Ectodermal cell (in vitro differentiated cells): ENCODE results near the gene HOXD9.

Experiments used
- H3K27ac ChIP-seq: 2 replicates; pipeline ENCODE4 v1.7.0; 2013; ENCODE audit warnings: mild to moderate bottlenecking, low read depth, low read length; ENCODE audit not compliant: insufficient read depth, poor library complexity, severe bottlenecking
- H3K27me3 ChIP-seq: 2 replicates; pipeline ENCODE4 v1.7.0; 2013; ENCODE audit warnings: mild to moderate bottlenecking, low read length; ENCODE audit not compliant: insufficient read depth, control insufficient read depth, poor library complexity, severe bottlenecking
- H3K36me3 ChIP-seq: one replicate; pipeline ENCODE4 v1.7.0; 2013; ENCODE audit warnings: low read length; ENCODE audit not compliant: control insufficient read depth, insufficient read depth
- H3K4me1 ChIP-seq: one replicate; pipeline ENCODE4 v1.7.0; 2013; ENCODE audit warnings: low read length; ENCODE audit not compliant: control insufficient read depth, insufficient read depth
- H3K4me3 ChIP-seq: 2 replicates; pipeline ENCODE4 v1.7.0; 2013; ENCODE audit warnings: low read depth, low read length, control low read depth; ENCODE audit not compliant: insufficient read depth
- H3K9me3 ChIP-seq: 2 replicates; pipeline ENCODE4 v1.7.0; 2013; ENCODE audit warnings: mild to moderate bottlenecking, low read length, moderate library complexity; ENCODE audit not compliant: control insufficient read depth
- WGBS, 2 experiments: methylation state at CpG; one replicate each; pipeline ENCODE4 v1.1.7; 2013; ENCODE audit warnings: missing lambda C conversion rate in 2 of 2; 5-methylcytosine and 5-hydroxymethylcytosine counted together

HOXD9 gene

DNA sequence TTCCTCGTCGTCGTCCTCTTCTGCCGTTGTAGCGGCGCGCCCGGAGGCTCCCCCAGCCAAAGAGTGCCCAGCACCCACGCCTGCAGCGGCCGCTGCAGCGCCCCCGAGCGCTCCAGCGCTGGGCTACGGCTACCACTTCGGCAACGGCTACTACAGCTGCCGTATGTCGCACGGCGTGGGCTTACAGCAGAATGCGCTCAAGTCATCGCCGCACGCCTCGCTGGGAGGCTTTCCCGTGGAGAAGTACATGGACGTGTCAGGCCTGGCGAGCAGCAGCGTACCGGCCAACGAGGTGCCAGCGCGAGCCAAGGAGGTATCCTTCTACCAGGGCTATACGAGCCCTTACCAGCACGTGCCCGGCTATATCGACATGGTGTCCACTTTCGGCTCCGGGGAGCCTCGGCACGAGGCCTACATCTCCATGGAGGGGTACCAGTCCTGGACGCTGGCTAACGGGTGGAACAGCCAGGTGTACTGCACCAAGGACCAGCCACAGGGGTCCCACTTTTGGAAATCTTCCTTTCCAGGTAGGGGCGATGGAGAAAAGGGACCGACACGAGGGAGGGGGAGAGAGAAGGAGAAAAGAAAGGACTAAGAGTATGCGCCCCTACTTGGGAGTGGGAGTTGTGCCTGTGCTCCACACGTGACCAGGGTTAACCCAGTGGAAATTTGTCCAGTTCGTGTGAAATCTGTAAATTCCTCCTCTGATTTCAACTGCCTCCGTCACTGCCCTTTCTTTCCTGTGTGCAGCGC lies 29.2 kb upstream of the HOXD9 start:
- no peaks in the 10 kb centered on the region for H3K36me3 ChIP-seq
- H3K27me3 ChIP-seq = peaks cover 100% of the 10 kb centered on the region
- peaks cover 1% of the 10 kb centered on the region for H3K4me1 ChIP-seq
- peak overlapping the region; percentile 22 for H3K4me3 ChIP-seq
- H3K9me3 ChIP-seq = no peaks in the 10 kb centered on the region
- H3K27ac ChIP-seq = no peak overlapping the region
- 1 to 2% methylated on average over 53 of the region's 53 CpGs for WGBS, 2 experiments

- H3K9me3 ChIP-seq = no peaks in the 10 kb centered on the region
- no peak overlapping the region for H3K27ac ChIP-seq
- no peak overlapping the region for H3K4me3 ChIP-seq
- no peaks in the 10 kb centered on the region for H3K36me3 ChIP-seq
- peaks cover 100% of the 10 kb centered on the region for H3K27me3 ChIP-seq
- 3 to 8% methylated on average over 2 to 8 of the region's 8 CpGs for WGBS, 2 experiments
- H3K4me1 ChIP-seq = no peaks in the 10 kb centered on the region
These were observed 28.6 kb upstream of the HOXD9 start for GRCh38 chr2:176093898-176094249.

GRCh38 chr2:176094349-176094748 lies 28.2 kb upstream of the HOXD9 start:
- no peak overlapping the region for H3K4me3 ChIP-seq
- no peak overlapping the region for H3K27ac ChIP-seq
- no peaks in the 10 kb centered on the region for H3K36me3 ChIP-seq
- H3K4me1 ChIP-seq = no peaks in the 10 kb centered on the region
- H3K27me3 ChIP-seq = peaks cover 100% of the 10 kb centered on the region
- WGBS, 2 experiments = 7 to 14% methylated on average over 10 to 11 of the region's 12 CpGs
- no peaks in the 10 kb centered on the region for H3K9me3 ChIP-seq

GRCh38 chr2:176095421-176095820 lies 27.1 kb upstream of the HOXD9 start:
- Histone ChIP-seq H3K27ac (no peak overlapping the region), H3K27me3 (peaks cover 100% of the 10 kb centered on the region)

DNA sequence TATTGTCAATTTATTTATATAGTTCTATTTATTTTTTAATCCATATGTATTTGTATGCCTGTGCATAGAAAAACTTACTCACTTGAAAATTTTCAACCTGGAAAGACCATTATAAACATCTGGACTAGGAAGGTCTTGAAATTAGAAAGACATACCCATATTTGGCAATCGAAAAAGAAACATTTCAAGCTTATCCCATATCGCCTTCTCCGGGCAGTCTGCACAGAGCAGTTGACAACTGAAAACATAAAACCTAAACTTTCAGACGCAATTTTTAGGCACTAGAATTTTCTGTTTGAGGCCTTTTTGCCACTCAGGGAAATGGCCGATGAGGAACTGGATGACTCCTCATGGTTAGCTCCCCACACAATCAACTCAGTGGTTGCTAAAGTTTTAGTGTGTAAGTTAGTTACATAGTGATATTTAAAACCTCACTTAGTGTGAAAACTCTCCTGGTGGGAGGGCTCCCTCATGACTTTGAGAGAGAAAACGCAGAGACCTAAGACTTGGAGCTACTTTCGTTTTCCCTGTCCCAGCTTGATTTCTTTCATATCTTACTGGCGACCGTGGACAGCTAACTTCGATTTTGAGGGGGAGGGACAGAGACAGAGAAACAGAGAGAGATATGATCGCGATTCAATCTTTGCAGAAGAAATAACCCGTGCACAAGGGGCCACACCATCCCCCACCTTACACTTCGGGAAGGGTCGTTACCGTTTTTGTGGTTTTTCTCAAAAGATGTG lies 26.1 kb upstream of the HOXD9 start:
- Histone ChIP-seq H3K4me3 (no peak overlapping the region), H3K27me3 (peaks cover 100% of the 10 kb centered on the region), H3K9me3 (no peaks in the 10 kb centered on the region), H3K36me3 (no peaks in the 10 kb centered on the region), H3K27ac (no peak overlapping the region), H3K4me1 (no peaks in the 10 kb centered on the region)
- 4% methylated on average over 15 to 16 of the region's 16 CpGs for WGBS, 2 experiments

More at GRCh38 chr2:176095421-176095820, 27.1 kb upstream of the HOXD9 start:
- H3K4me3 ChIP-seq = no peak overlapping the region
- H3K4me1 ChIP-seq = no peaks in the 10 kb centered on the region
- 14 to 19% methylated on average over 5 of the region's 5 CpGs for WGBS, 2 experiments
- no peaks in the 10 kb centered on the region for H3K9me3 ChIP-seq
- H3K36me3 ChIP-seq = no peaks in the 10 kb centered on the region

DNA sequence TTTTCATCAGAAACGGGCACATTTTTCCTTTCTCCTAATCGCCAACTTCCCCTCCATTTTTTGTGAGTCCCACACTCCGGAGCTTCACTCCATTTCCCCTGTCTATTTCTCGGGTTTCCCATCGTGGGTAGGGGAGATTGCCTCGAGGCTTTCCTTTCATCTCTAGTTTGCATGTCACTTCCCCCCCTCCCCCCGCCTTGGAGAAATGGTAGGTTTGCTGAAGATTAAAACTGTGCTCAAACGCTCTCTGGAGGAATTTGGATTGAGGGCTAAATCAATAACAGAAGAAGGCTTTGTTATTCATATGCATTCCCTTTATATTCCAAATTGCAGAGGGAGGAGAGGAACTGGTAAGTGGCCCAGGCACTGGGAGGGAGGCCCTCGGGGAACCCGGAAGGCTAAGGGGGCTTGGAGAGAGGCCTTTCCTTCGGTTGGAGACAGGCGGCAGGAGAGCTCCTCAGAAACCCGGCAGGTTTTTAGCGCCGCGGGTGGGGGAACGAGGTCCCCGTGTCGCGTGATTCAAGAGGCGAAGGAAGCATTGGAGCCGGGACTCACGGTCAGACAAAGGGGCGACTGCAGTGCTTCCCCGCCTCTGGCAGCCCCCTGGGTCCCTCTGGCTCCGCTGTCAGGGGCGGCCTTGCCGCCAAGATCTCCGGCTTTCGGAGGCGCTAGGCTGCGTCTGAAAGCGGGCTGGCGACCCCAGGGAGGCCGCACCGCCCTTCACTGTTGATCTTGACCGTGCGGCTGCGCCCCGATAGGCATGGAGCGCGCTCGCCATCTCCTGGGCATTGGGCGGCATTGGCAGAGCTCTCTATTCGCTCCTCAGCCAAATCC lies 25.3 kb upstream of the HOXD9 start:
- 0 to 1% methylated on average over 42 to 45 of the region's 45 CpGs for WGBS, 2 experiments
- H3K27ac ChIP-seq = no peak overlapping the region
- H3K36me3 ChIP-seq = no peaks in the 10 kb centered on the region
- no peak overlapping the region for H3K4me3 ChIP-seq
- peaks cover 100% of the 10 kb centered on the region for H3K27me3 ChIP-seq
- H3K9me3 ChIP-seq = no peaks in the 10 kb centered on the region
- no peaks in the 10 kb centered on the region for H3K4me1 ChIP-seq

DNA sequence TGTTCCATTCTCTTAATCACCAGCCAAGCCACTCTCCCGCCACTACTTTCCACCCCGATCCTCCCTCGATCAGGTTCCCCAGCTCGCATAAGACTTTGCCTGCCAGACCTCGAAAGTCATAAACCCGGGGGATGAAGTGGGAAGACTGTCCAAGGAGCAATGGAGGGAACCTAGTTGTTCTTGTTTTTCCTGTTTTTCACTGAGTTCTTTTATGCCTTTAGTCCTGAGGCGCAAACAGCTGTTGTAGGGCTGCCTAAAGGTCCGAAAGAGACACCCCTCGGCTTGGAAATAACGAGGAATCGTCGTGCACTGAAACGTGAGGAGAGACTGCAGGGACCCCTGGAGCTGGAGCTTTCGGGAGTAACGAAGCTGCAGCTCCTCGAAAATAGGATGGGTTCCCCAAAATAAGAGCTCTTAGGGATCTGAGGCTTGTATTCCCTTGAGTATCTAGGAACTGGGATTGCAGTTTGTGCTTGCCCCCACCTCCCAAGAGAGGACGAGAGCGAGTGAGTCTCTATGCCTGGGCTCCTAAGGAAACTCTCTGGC lies 24.6 kb upstream of the HOXD9 start:
- Histone ChIP-seq H3K36me3 (no peaks in the 10 kb centered on the region), H3K4me3 (no peak overlapping the region), H3K4me1 (no peaks in the 10 kb centered on the region), H3K9me3 (no peaks in the 10 kb centered on the region), H3K27ac (no peak overlapping the region), H3K27me3 (peaks cover 100% of the 10 kb centered on the region)
- WGBS, 2 experiments = 1 to 2% methylated on average over 18 of the region's 18 CpGs

DNA sequence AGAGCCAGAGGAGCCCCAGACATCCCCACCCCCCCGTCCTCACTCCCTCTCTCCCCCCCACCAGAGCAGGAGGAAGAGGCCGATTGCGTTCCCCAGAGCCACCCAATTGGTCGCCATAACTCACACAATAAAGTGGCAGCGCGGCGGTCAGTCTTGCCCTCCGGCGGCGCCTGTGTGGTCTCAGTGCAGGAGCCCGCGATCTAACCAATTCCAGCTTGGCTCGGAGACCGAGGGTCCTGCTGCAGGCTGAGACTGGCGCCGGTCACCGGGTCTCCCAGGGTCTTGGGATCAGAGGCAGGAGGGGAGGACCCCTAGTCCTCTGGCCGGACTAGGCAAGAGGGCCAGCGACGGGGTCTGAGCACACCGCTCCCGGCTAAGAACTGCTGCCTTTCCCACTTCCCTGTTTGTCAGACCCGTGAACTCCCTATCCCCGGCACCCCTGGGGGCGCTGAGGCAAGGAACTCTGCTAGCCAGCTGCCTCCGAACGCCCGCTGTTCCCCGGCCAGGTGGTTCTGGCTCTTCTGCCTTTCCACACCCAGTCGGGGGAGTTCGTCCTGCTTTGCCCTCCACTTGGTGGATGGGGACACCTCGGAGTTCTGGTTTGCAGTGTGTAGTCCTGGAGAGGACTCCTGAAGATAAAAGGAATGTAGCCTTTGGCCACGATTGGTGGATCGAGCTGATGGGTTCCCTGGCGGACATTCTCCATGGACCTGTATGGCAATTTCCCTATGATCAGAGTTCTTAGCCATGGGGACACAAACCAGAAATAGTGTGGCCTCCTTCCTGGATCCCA lies 24.0 kb upstream of the HOXD9 start:
- Histone ChIP-seq H3K27ac (no peak overlapping the region), H3K4me3 (no peak overlapping the region), H3K27me3 (peaks cover 100% of the 10 kb centered on the region), H3K36me3 (no peaks in the 10 kb centered on the region), H3K9me3 (no peaks in the 10 kb centered on the region), H3K4me1 (no peaks in the 10 kb centered on the region)
- WGBS, 2 experiments = 2% methylated on average over 35 of the region's 35 CpGs

DNA sequence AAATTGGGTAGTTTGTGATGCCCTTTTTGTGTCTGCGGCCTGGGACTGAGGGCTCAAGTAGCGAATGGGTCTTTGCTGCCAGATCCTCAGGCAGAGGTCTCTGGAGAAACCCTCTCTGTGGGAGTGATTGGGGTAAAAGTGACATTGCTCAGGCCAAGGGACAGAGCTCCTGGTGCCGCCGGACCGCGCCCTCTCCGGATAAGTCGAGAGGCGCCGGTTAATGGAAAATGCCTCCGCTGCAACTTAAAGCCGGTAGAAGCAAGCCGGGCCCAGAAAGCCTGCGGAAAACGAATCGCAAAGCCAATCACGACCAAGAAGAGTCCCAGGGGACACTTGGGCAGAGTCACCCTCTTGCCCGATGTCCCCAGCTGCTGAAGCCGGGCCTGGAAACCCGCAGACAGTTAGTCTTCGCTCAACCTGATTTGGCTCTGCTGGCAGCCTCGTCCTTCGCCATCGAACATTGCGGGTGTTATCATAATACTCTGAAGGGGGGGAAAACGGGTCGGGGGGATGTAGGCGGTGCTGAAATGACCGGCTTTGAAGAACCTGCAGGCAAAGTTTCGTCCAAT lies 23.3 kb upstream of the HOXD9 start:
- 3 to 5% methylated on average over 30 of the region's 30 CpGs for WGBS, 2 experiments
- Histone ChIP-seq H3K27ac (no peak overlapping the region), H3K4me1 (no peaks in the 10 kb centered on the region), H3K9me3 (no peaks in the 10 kb centered on the region), H3K27me3 (peaks cover 100% of the 10 kb centered on the region), H3K36me3 (no peaks in the 10 kb centered on the region), H3K4me3 (no peak overlapping the region)
